Brain microvascular endothelial cell (primary cell): Measurements from ENCODE around the gene FBXW7.

Experiments
- DNase-seq: peaks from one replicate; pipeline ENCODE4 v3.0.0-alpha.2; 2020
- H3K27ac ChIP-seq: fragments of 250-450 bp; sonication (Bioruptor Pico); 2 replicates; pipeline ENCODE4 v1.5.1; 2020; ENCODE audit warnings: mild to moderate bottlenecking, moderate library complexity
- H3K27me3 ChIP-seq: fragments of 250-450 bp; sonication (Bioruptor Pico); replicated peaks from 2 replicates; pipeline ENCODE4 v1.5.1; 2020; ENCODE audit warnings: mild to moderate bottlenecking
- H3K36me3 ChIP-seq: fragments of 250-450 bp; sonication (Bioruptor Pico); replicated peaks from 2 replicates; pipeline ENCODE4 v1.5.1; 2020; ENCODE audit warnings: mild to moderate bottlenecking
- H3K4me3 ChIP-seq: 2 replicates; pipeline ENCODE4 v1.5.1; 2011; ENCODE audit warnings: low read depth, mild to moderate bottlenecking, control low read depth, low read length, moderate library complexity
- CTCF ChIP-seq: IDR thresholded peaks from 2 replicates; pipeline ENCODE4 v1.5.1; 2011; ENCODE audit warnings: low read depth, mild to moderate bottlenecking, moderate library complexity, low read length, control low read depth, inconsistent platforms; ENCODE audit errors: missing control alignments
- in situ Hi-C: cut with HindIII; loops from 2 replicates; pipeline ENCODE4 v1.10.0; 2017; ENCODE audit warnings: low sequenced_read_pairs, low pct_ligation_motif_present

Gene FBXW7

DNA sequence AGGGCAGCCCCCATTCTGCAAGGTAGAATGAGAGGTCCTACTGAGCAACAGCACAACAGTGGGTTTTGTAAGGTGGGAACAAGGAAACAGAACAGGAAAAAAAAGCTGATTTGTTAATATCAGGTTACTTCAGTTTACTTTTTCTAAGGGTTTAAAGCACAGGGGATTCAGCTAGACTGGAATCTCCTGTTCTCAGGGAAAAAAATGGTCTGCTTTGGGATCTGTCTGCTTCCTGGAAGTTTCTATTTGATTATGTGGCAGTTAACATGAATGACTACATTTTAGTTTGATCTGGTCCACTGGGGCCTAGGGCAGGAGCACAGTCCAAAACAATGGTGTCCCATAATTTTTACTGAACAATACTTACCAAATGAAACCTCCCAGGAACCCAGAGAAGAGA, 104.6 kb downstream of the FBXW7 start:
- Histone ChIP-seq H3K27me3 (no peaks in the 10 kb centered on the region), H3K4me3 (no peak overlapping the region), H3K27ac (no peak overlapping the region), H3K36me3 (no peaks in the 10 kb centered on the region)
- in situ Hi-C loops, result no loop called here
- no peak for TF ChIP-seq CTCF
- DNase-seq, result no peak

DNA sequence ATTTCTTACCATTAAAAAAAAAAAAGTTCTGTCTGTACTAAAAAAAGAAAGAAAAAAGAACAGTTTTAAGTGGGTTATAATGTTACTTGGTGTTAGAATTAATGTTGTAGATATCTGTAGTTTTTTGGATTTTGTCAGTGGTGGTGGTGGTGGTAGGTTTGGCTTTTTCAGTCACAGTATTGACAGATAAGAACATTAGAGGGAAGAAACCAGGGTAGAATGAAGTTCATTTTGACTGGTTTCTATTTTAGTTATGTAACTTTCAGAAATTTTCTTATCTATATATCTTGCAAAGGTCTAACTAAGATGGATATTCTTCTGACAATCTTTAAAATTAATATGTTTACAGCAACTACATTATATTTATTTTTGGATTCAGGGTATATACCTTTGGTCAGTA, 105.4 kb downstream of the FBXW7 start:
- no peaks in the 10 kb centered on the region for H3K27me3 ChIP-seq
- in situ Hi-C loops, result no loop called here
- H3K36me3 ChIP-seq, result no peaks in the 10 kb centered on the region
- DNase-seq, result no peak
- no peak for TF ChIP-seq CTCF
- no peak overlapping the region for H3K27ac ChIP-seq
- H3K4me3 ChIP-seq, result no peak overlapping the region

DNA sequence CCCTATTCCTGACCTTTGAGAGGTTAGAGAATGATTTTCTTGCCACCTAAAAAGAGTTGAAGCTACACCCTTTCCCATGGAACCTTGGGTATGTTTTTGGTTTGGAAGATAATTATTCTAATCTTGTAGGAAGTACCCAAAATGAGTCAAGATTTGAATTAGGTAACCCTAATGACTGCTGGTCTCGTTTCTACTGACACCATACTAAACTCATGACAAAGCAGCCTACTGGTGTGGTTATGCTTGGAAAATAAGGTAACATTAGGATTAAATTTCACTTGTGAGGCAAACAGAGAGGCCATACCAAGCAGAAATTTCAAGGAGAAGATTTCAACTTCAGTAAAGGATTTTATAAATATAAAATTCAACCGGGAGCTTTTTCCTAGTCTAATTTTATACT, 107.9 kb downstream of the FBXW7 start:
- no peak overlapping the region for H3K4me3 ChIP-seq
- H3K27me3 ChIP-seq, result no peaks in the 10 kb centered on the region
- H3K36me3 ChIP-seq, result no peaks in the 10 kb centered on the region
- no peak for DNase-seq
- H3K27ac ChIP-seq, result no peak overlapping the region
- TF ChIP-seq CTCF, result no peak
- in situ Hi-C loops, result no loop called here

- in situ Hi-C loops, result no loop called here
- H3K4me3 ChIP-seq, result no peak overlapping the region
- no peak for DNase-seq
- no peaks in the 10 kb centered on the region for H3K27me3 ChIP-seq
- H3K36me3 ChIP-seq, result no peaks in the 10 kb centered on the region
- no peak for TF ChIP-seq CTCF
- H3K27ac ChIP-seq, result no peak overlapping the region
Observed at GRCh38 chr4:152424977-152425376, 110.9 kb downstream of the FBXW7 start.

DNA sequence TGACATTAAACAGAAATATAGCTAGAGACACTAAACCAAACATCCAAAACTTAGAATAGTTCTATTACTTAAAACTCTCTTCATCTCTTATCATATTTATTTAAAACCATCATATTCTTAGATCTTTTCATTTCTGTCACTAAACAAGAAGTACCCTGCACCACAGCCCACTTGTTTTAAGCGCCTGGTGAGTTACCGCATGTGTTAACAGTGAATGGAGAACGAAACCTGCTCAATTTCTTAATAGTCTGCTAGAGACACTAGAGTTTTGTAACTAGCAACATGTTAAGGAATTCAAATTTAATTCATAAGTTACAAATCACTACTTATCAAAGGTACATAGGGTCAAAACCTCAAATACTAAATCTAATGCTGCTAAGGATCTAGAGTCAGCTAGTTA, 111.5 kb downstream of the FBXW7 start:
- H3K4me3 ChIP-seq, result no peak overlapping the region
- H3K27ac ChIP-seq, result no peak overlapping the region
- no peak for DNase-seq
- in situ Hi-C loops, result no loop called here
- H3K27me3 ChIP-seq, result no peaks in the 10 kb centered on the region
- no peaks in the 10 kb centered on the region for H3K36me3 ChIP-seq
- no peak for TF ChIP-seq CTCF

- in situ Hi-C loops, result no loop called here
- H3K4me3 ChIP-seq, result no peak overlapping the region
- no peaks in the 10 kb centered on the region for H3K36me3 ChIP-seq
- DNase-seq, result no peak
- H3K27me3 ChIP-seq, result no peaks in the 10 kb centered on the region
- no peak overlapping the region for H3K27ac ChIP-seq
- TF ChIP-seq CTCF, result no peak
Observed at GRCh38 chr4:152422817-152423320, 113.0 kb downstream of the FBXW7 start.
